Ramos (cell line): Measurements from ENCODE around the gene COA1.
"Not testable (repeated sequence)": the region's sequence is repeated elsewhere in the genome, so short reads cannot be mapped to it uniquely, and the experiment has no call there.

Experiments used
- in situ Hi-C: fragments of 300-500 bp; cut with MboI; formaldehyde crosslinking; loops from one replicate; pipeline ENCODE4 v1.14.3; 2022; ENCODE audit warnings: low sequenced_read_pairs; ENCODE audit not compliant: unreplicated experiment

The COA1 gene

GRCh38 chr7:43731494-43731893, 2.2 kb upstream of the COA1 start:
- in situ Hi-C loops = not testable (repeated sequence)

- in situ Hi-C loops = no loop called here
These were observed 563 bp upstream of the COA1 start for GRCh38 chr7:43729924-43730248.

GRCh38 chr7:43727494-43727893, 1.8 kb downstream of the COA1 start:
- in situ Hi-C loops = no loop called here

GRCh38 chr7:43727003-43727402, 2.3 kb downstream of the COA1 start:
- in situ Hi-C loops = no loop called here

GRCh38 chr7:43726466-43726865, 2.9 kb downstream of the COA1 start:
- in situ Hi-C loops = no loop called here

- in situ Hi-C loops = no loop called here
These were observed 4.1 kb downstream of the COA1 start for GRCh38 chr7:43725251-43725650.

- in situ Hi-C loops = no loop called here
These were observed 6.3 kb downstream of the COA1 start for GRCh38 chr7:43723007-43723341.

- in situ Hi-C loops = no loop called here
These were observed 8.0 kb downstream of the COA1 start for GRCh38 chr7:43721193-43721806.

- in situ Hi-C loops = no loop called here
These were observed 12.7 kb downstream of the COA1 start for GRCh38 chr7:43716598-43716997.

GRCh38 chr7:43715966-43716365, 13.4 kb downstream of the COA1 start:
- in situ Hi-C loops = not testable (repeated sequence)

- in situ Hi-C loops = no loop called here
These were observed 17.8 kb downstream of the COA1 start for GRCh38 chr7:43711503-43711902.

- in situ Hi-C loops = not testable (repeated sequence)
These were observed 21.3 kb downstream of the COA1 start for GRCh38 chr7:43708055-43708454.

GRCh38 chr7:43703573-43703972, 25.8 kb downstream of the COA1 start:
- in situ Hi-C loops = loop anchor here (5.0 kb wide), 1 partner anchor 121 kb away; the partner anchor contains the start of gene STK17A

GRCh38 chr7:43702974-43703373, 26.3 kb downstream of the COA1 start:
- in situ Hi-C loops = loop anchor here (5.0 kb wide), 1 partner anchor 121 kb away; the partner anchor contains the start of gene STK17A

- in situ Hi-C loops = loop anchor here (5.0 kb wide), 1 partner anchor 120 kb away; the partner anchor contains the start of gene STK17A
These were observed 27.4 kb downstream of the COA1 start for GRCh38 chr7:43701929-43702328.

GRCh38 chr7:43701500-43701854, 27.8 kb downstream of the COA1 start:
- in situ Hi-C loops = loop anchor here (5.0 kb wide), 1 partner anchor 119 kb away; the partner anchor contains the start of gene STK17A

- in situ Hi-C loops = loop anchor here (5.0 kb wide), 1 partner anchor 119 kb away; the partner anchor contains the start of gene STK17A
These were observed 28.4 kb downstream of the COA1 start for GRCh38 chr7:43700646-43701499.

GRCh38 chr7:43700059-43700501, 29.2 kb downstream of the COA1 start:
- in situ Hi-C loops = loop anchor here (5.0 kb wide), 1 partner anchor 118 kb away; the partner anchor contains the start of gene STK17A

- in situ Hi-C loops = no loop called here
These were observed 30.7 kb downstream of the COA1 start for GRCh38 chr7:43698460-43699255.

GRCh38 chr7:43697690-43698089, 31.6 kb downstream of the COA1 start:
- in situ Hi-C loops = no loop called here

- in situ Hi-C loops = no loop called here
These were observed 34.0 kb downstream of the COA1 start for GRCh38 chr7:43695365-43695764.
